Fibroblast of peridontal ligament (primary cell): Measurements from ENCODE around the gene SLC7A11.

Source experiments
- DNase-seq: peaks from one replicate; pipeline ENCODE4 v3.0.0-alpha.2; 2010; ENCODE audit errors: extremely low read depth

The SLC7A11 gene

GRCh38 chr4:138209094-138209493 lies 33.1 kb downstream of the SLC7A11 start:
- no peak for DNase-seq

GRCh38 chr4:138205531-138206233 lies 36.5 kb downstream of the SLC7A11 start:
- no peak for DNase-seq

GRCh38 chr4:138204507-138204906 lies 37.6 kb downstream of the SLC7A11 start:
- DNase-seq: no peak

GRCh38 chr4:138202686-138203085 lies 39.5 kb downstream of the SLC7A11 start:
- DNase-seq: no peak

- no peak for DNase-seq
These were observed 41.9 kb downstream of the SLC7A11 start for GRCh38 chr4:138200236-138200590.

- DNase-seq: peak; percentile 15
These were observed 42.4 kb downstream of the SLC7A11 start for GRCh38 chr4:138199568-138200235.

GRCh38 chr4:138196153-138196552 lies 46.0 kb downstream of the SLC7A11 start:
- no peak for DNase-seq

- no peak for DNase-seq
These were observed 48.2 kb downstream of the SLC7A11 start for GRCh38 chr4:138193963-138194362.

GRCh38 chr4:138192113-138192512 lies 50.0 kb downstream of the SLC7A11 start:
- DNase-seq: no peak

- no peak for DNase-seq
These were observed 51.7 kb downstream of the SLC7A11 start for GRCh38 chr4:138190452-138190858.

- DNase-seq: no peak
These were observed 52.9 kb downstream of the SLC7A11 start for GRCh38 chr4:138189206-138189605.

GRCh38 chr4:138188406-138189084 lies 53.6 kb downstream of the SLC7A11 start:
- peak; percentile 10 for DNase-seq

GRCh38 chr4:138185859-138186645 lies 56.1 kb downstream of the SLC7A11 start:
- no peak for DNase-seq

- DNase-seq: no peak
These were observed 57.3 kb downstream of the SLC7A11 start for GRCh38 chr4:138184886-138185285.

- peak; percentile 84 for DNase-seq
These were observed 59.2 kb downstream of the SLC7A11 start for GRCh38 chr4:138182838-138183426.

GRCh38 chr4:138181287-138181686 lies 60.9 kb downstream of the SLC7A11 start:
- DNase-seq: peak; percentile 20

- DNase-seq: peak; percentile 10
These were observed 63.6 kb downstream of the SLC7A11 start for GRCh38 chr4:138178566-138178965.

- no peak for DNase-seq
These were observed 64.7 kb downstream of the SLC7A11 start for GRCh38 chr4:138177278-138177968.

- peak; percentile 78 for DNase-seq
These were observed 67.0 kb downstream of the SLC7A11 start for GRCh38 chr4:138174981-138175794.

GRCh38 chr4:138164208-138164607 lies 77.9 kb downstream of the SLC7A11 start:
- DNase-seq: no peak
